ENCODE data around the gene CIAO1. TPM values are rescaled to one million over a fixed set of nuclear protein-coding genes. Genes with fewer than 3 reads are reported as not detected.

The CIAO1 gene
- total RNA-seq, 1 donor from 2014 or later = 111 TPM

- H3K27ac Mint-ChIP-seq = peak overlapping the region; percentile 67
- peaks cover 4% of the 10 kb centered on the region for H3K36me3 Mint-ChIP-seq (ENCODE audit: low read depth)
Observed at GRCh38 chr2:96240341-96241038, 25.5 kb upstream of the CIAO1 start.

GRCh38 chr2:96241227-96241626, 24.8 kb upstream of the CIAO1 start:
- no peaks in the 10 kb centered on the region for H3K27me3 Mint-ChIP-seq (ENCODE audit: insufficient read depth)

More at GRCh38 chr2:96240341-96241038, 25.5 kb upstream of the CIAO1 start:
- intact Hi-C loops (cut with micrococcal nuclease) = no loop called here
- Mint-ChIP-seq H3K27me3 (ENCODE audit: insufficient read depth) (no peaks in the 10 kb centered on the region), H3K9me3 (peaks cover 2% of the 10 kb centered on the region), H3K4me1 (ENCODE audit: low read depth) (peaks cover 37% of the 10 kb centered on the region), H3K4me3 (no peak overlapping the region)
- no peak for DNase-seq (ENCODE audit: low spot score)

GRCh38 chr2:96241900-96242611, 24.0 kb upstream of the CIAO1 start:
- peak; percentile 62 for DNase-seq (ENCODE audit: low spot score)
- Mint-ChIP-seq H3K27ac (peak overlapping the region; percentile 87), H3K27me3 (ENCODE audit: insufficient read depth) (no peaks in the 10 kb centered on the region), H3K4me1 (ENCODE audit: low read depth) (peaks cover 52% of the 10 kb centered on the region), H3K36me3 (ENCODE audit: low read depth) (peaks cover 14% of the 10 kb centered on the region), H3K4me3 (peak overlapping the region; percentile 63), H3K9me3 (peaks cover 8% of the 10 kb centered on the region)
- intact Hi-C loops (cut with micrococcal nuclease) = loop anchor here (1.0 kb wide), 4 partner anchors 24 to 244 kb away; partner anchors contain the start of genes CIAO1 and SNRNP200

More at GRCh38 chr2:96241227-96241626, 24.8 kb upstream of the CIAO1 start:
- Mint-ChIP-seq H3K4me3 (no peak overlapping the region), H3K27ac (peak overlapping the region; percentile 87), H3K36me3 (ENCODE audit: low read depth) (peaks cover 9% of the 10 kb centered on the region), H3K4me1 (ENCODE audit: low read depth) (peaks cover 44% of the 10 kb centered on the region), H3K9me3 (peaks cover 8% of the 10 kb centered on the region)
- intact Hi-C loops (cut with micrococcal nuclease) = no loop called here
- no peak for DNase-seq (ENCODE audit: low spot score)

- Mint-ChIP-seq H3K9me3 (peaks cover 8% of the 10 kb centered on the region), H3K36me3 (ENCODE audit: low read depth) (peaks cover 19% of the 10 kb centered on the region), H3K4me3 (no peak overlapping the region), H3K4me1 (ENCODE audit: low read depth) (peaks cover 62% of the 10 kb centered on the region), H3K27ac (peak overlapping the region; percentile 29), H3K27me3 (ENCODE audit: insufficient read depth) (no peaks in the 10 kb centered on the region)
- no peak for DNase-seq (ENCODE audit: low spot score)
- intact Hi-C loops (cut with micrococcal nuclease) = no loop called here
Observed at GRCh38 chr2:96243843-96244242, 22.2 kb upstream of the CIAO1 start.

GRCh38 chr2:96245609-96246390, 20.2 kb upstream of the CIAO1 start:
- intact Hi-C loops (cut with micrococcal nuclease) = no loop called here
- no peak for DNase-seq (ENCODE audit: low spot score)
- Mint-ChIP-seq H3K9me3 (peaks cover 8% of the 10 kb centered on the region), H3K36me3 (ENCODE audit: low read depth) (peaks cover 31% of the 10 kb centered on the region), H3K27me3 (ENCODE audit: insufficient read depth) (no peaks in the 10 kb centered on the region), H3K27ac (peak overlapping the region; percentile 74), H3K4me3 (no peak overlapping the region), H3K4me1 (ENCODE audit: low read depth) (peaks cover 64% of the 10 kb centered on the region)

GRCh38 chr2:96247009-96247408, 19.0 kb upstream of the CIAO1 start:
- no peaks in the 10 kb centered on the region for H3K27me3 Mint-ChIP-seq (ENCODE audit: insufficient read depth)
- no peak overlapping the region for H3K4me3 Mint-ChIP-seq
- no peak for DNase-seq (ENCODE audit: low spot score)
- H3K4me1 Mint-ChIP-seq (ENCODE audit: low read depth) = peaks cover 60% of the 10 kb centered on the region
- H3K9me3 Mint-ChIP-seq = peaks cover 8% of the 10 kb centered on the region
- peak overlapping the region; percentile 80 for H3K27ac Mint-ChIP-seq
- intact Hi-C loops (cut with micrococcal nuclease) = no loop called here
- peaks cover 38% of the 10 kb centered on the region for H3K36me3 Mint-ChIP-seq (ENCODE audit: low read depth)

- DNase-seq (ENCODE audit: low spot score) = no peak
- Mint-ChIP-seq H3K27me3 (ENCODE audit: insufficient read depth) (no peaks in the 10 kb centered on the region), H3K27ac (peak overlapping the region; percentile 42), H3K9me3 (peaks cover 8% of the 10 kb centered on the region), H3K4me1 (ENCODE audit: low read depth) (peaks cover 55% of the 10 kb centered on the region), H3K36me3 (ENCODE audit: low read depth) (peaks cover 43% of the 10 kb centered on the region), H3K4me3 (no peak overlapping the region)
- intact Hi-C loops (cut with micrococcal nuclease) = no loop called here
Observed at GRCh38 chr2:96247896-96248295, 18.1 kb upstream of the CIAO1 start.

- H3K4me1 Mint-ChIP-seq (ENCODE audit: low read depth) = peaks cover 53% of the 10 kb centered on the region
Observed at GRCh38 chr2:96248624-96249023, 17.4 kb upstream of the CIAO1 start.

GRCh38 chr2:96249654-96250053, 16.4 kb upstream of the CIAO1 start:
- Mint-ChIP-seq H3K27me3 (ENCODE audit: insufficient read depth) (no peaks in the 10 kb centered on the region), H3K36me3 (ENCODE audit: low read depth) (peaks cover 51% of the 10 kb centered on the region), H3K4me1 (ENCODE audit: low read depth) (peaks cover 50% of the 10 kb centered on the region), H3K4me3 (no peak overlapping the region), H3K9me3 (peaks cover 8% of the 10 kb centered on the region), H3K27ac (no peak overlapping the region)
- intact Hi-C loops (cut with micrococcal nuclease) = no loop called here
- DNase-seq (ENCODE audit: low spot score) = no peak

More at GRCh38 chr2:96248624-96249023, 17.4 kb upstream of the CIAO1 start:
- Mint-ChIP-seq H3K36me3 (ENCODE audit: low read depth) (peaks cover 49% of the 10 kb centered on the region), H3K27ac (no peak overlapping the region), H3K9me3 (peaks cover 8% of the 10 kb centered on the region), H3K4me3 (no peak overlapping the region), H3K27me3 (ENCODE audit: insufficient read depth) (no peaks in the 10 kb centered on the region)
- DNase-seq (ENCODE audit: low spot score) = no peak
- intact Hi-C loops (cut with micrococcal nuclease) = no loop called here

GRCh38 chr2:96250188-96250587, 15.8 kb upstream of the CIAO1 start:
- peaks cover 46% of the 10 kb centered on the region for H3K4me1 Mint-ChIP-seq (ENCODE audit: low read depth)
- no peaks in the 10 kb centered on the region for H3K27me3 Mint-ChIP-seq (ENCODE audit: insufficient read depth)
- no peak overlapping the region for H3K4me3 Mint-ChIP-seq
- peak overlapping the region; percentile 20 for H3K27ac Mint-ChIP-seq
- no peak for DNase-seq (ENCODE audit: low spot score)
- H3K36me3 Mint-ChIP-seq (ENCODE audit: low read depth) = peaks cover 50% of the 10 kb centered on the region
- H3K9me3 Mint-ChIP-seq = peaks cover 8% of the 10 kb centered on the region
- intact Hi-C loops (cut with micrococcal nuclease) = no loop called here

- DNase-seq (ENCODE audit: low spot score) = no peak
- no peaks in the 10 kb centered on the region for H3K27me3 Mint-ChIP-seq (ENCODE audit: insufficient read depth)
- H3K36me3 Mint-ChIP-seq (ENCODE audit: low read depth) = peaks cover 51% of the 10 kb centered on the region
- intact Hi-C loops (cut with micrococcal nuclease) = no loop called here
- H3K27ac Mint-ChIP-seq = peak overlapping the region; percentile 52
- peaks cover 35% of the 10 kb centered on the region for H3K4me1 Mint-ChIP-seq (ENCODE audit: low read depth)
- no peak overlapping the region for H3K4me3 Mint-ChIP-seq
- H3K9me3 Mint-ChIP-seq = no peaks in the 10 kb centered on the region
Observed at GRCh38 chr2:96251721-96252292, 14.2 kb upstream of the CIAO1 start.

- H3K4me3 Mint-ChIP-seq = no peak overlapping the region
- no peaks in the 10 kb centered on the region for H3K27me3 Mint-ChIP-seq (ENCODE audit: insufficient read depth)
- H3K9me3 Mint-ChIP-seq = no peaks in the 10 kb centered on the region
- intact Hi-C loops (cut with micrococcal nuclease) = no loop called here
- H3K27ac Mint-ChIP-seq = peak overlapping the region; percentile 15
- no peak for DNase-seq (ENCODE audit: low spot score)
- peaks cover 35% of the 10 kb centered on the region for H3K4me1 Mint-ChIP-seq (ENCODE audit: low read depth)
- peaks cover 49% of the 10 kb centered on the region for H3K36me3 Mint-ChIP-seq (ENCODE audit: low read depth)
Observed at GRCh38 chr2:96252526-96252925, 13.5 kb upstream of the CIAO1 start.

Measured in activated T-helper 1 cell treated with anti-CD3 and anti-CD28 coated beads, Interleukin-12 subunit alpha, Interleukin-12 subunit beta, Interleukin-2, Interleukin-4 antibody, amounts not matched to agents 30 ng/mL and 10 ng/mL and 1 ng/mL, durations not matched to agents 14 hours and 24 hours and 36 hours (primary cell).